Osteocyte (in vitro differentiated cells): ENCODE results near the gene PTGES. TPM values are rescaled to one million over a fixed set of nuclear protein-coding genes. Genes with fewer than 3 reads are reported as not detected.
A peak's percentile ranks its signal among the peaks of the same experiment; 100 is the strongest.
"Not testable (repeated sequence)": the region's sequence is repeated elsewhere in the genome, so short reads cannot be mapped to it uniquely, and the experiment has no call there.

Experiments used
- DNase-seq: peaks from one replicate; pipeline ENCODE4 v3.0.0; 2021; ENCODE audit warnings: mixed read lengths; ENCODE audit not compliant: unreplicated experiment; ENCODE audit errors: extremely low spot score
- H3K27ac Mint-ChIP-seq: one replicate; pipeline ENCODE4 v1.8.0; 2021; ENCODE audit warnings: mild to moderate bottlenecking, mixed read lengths; ENCODE audit not compliant: unreplicated experiment
- H3K27me3 Mint-ChIP-seq: one replicate; pipeline ENCODE4 v1.8.0; 2021; ENCODE audit warnings: mixed read lengths; ENCODE audit not compliant: unreplicated experiment
- H3K36me3 Mint-ChIP-seq: one replicate; pipeline ENCODE4 v1.8.0; 2021; ENCODE audit warnings: mixed read lengths; ENCODE audit not compliant: unreplicated experiment
- H3K4me1 Mint-ChIP-seq: one replicate; pipeline ENCODE4 v1.8.0; 2021; ENCODE audit warnings: mixed read lengths; ENCODE audit not compliant: unreplicated experiment
- H3K4me3 Mint-ChIP-seq: one replicate; pipeline ENCODE4 v1.8.0; 2021; ENCODE audit warnings: mild to moderate bottlenecking, moderate library complexity, mixed read lengths; ENCODE audit not compliant: unreplicated experiment
- H3K9me3 Mint-ChIP-seq: one replicate; pipeline ENCODE4 v1.8.0; 2021; ENCODE audit warnings: mixed read lengths; ENCODE audit not compliant: unreplicated experiment
- total RNA-seq: library from RNA; stranded (reverse); gene quantifications from 2 replicates; pipeline ENCODE4 v1.2.1, GENCODE V29; 2021
- TF ChIP-seq, protein P1 (sequence below): fragments of 200-600 bp; sonication (generic); IDR thresholded peaks from 2 replicates; pipeline ENCODE4 v1.5.0; 2021; ENCODE audit warnings: antibody characterized with exemption, mild to moderate bottlenecking, moderate library complexity

The PTGES gene
- total RNA-seq, 1 donor from 2014 or later: 0.83 TPM

DNA sequence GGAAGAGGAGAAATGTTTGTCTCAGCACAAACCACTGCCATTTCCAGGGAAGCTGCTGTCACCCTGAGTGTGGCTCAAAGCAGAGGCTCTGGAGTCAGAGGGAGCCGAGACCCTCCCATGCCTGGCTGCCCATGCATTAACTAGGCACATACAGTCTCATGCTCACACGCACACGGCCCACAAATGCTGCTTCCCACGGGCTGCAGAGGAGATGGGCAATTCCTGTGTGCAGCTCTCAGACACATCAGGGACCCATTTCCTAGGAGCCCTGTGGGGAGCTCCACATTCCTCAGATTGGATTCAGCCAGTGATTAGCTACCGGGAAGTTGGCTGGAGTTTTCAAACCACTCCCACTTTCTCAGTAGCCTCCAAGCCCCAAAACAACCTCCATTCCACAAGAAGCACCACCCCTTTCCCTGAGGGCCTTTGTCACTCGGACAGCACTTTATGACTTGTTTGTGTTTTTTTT, 9.1 kb upstream of the PTGES start:
- Mint-ChIP-seq H3K4me3 (no peak overlapping the region), H3K9me3 (no peaks in the 10 kb centered on the region), H3K27me3 (no peaks in the 10 kb centered on the region), H3K36me3 (no peaks in the 10 kb centered on the region), H3K27ac (peak overlapping the region; percentile 66), H3K4me1 (peaks cover 29% of the 10 kb centered on the region)
- DNase-seq: no peak
- TF ChIP-seq, protein P1, sequence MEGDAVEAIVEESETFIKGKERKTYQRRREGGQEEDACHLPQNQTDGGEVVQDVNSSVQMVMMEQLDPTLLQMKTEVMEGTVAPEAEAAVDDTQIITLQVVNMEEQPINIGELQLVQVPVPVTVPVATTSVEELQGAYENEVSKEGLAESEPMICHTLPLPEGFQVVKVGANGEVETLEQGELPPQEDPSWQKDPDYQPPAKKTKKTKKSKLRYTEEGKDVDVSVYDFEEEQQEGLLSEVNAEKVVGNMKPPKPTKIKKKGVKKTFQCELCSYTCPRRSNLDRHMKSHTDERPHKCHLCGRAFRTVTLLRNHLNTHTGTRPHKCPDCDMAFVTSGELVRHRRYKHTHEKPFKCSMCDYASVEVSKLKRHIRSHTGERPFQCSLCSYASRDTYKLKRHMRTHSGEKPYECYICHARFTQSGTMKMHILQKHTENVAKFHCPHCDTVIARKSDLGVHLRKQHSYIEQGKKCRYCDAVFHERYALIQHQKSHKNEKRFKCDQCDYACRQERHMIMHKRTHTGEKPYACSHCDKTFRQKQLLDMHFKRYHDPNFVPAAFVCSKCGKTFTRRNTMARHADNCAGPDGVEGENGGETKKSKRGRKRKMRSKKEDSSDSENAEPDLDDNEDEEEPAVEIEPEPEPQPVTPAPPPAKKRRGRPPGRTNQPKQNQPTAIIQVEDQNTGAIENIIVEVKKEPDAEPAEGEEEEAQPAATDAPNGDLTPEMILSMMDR: no peak

DNA sequence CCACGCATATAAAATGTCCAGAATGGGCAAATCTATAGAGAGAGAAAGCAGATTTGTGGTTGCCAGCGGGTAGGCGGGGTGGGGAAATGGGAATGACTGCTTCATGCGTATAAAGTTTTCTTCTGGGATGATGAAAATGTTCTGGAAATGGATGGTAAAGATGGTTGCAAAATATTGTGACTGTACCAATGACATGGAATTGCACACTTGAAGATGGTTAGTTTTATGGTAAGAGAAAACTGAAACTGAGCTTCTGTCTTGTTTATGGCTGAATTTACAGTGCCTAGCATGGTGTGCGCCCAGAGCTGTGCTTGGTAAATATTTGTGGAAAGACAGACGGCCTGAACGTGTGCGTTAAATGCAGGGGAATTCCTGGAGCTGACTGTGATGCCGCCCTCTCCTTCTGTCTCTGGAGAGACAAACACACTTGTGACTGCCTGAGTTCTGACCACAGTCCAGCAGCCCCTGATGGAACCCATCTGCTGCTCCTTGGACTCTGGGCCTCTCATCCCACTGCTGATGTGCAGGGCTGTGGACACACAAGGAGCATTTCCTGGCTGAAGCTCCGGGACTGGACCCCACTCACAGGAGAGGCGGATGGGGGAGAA, 8.6 kb upstream of the PTGES start:
- Mint-ChIP-seq H3K27me3 (no peaks in the 10 kb centered on the region), H3K4me3 (no peak overlapping the region)

DNA sequence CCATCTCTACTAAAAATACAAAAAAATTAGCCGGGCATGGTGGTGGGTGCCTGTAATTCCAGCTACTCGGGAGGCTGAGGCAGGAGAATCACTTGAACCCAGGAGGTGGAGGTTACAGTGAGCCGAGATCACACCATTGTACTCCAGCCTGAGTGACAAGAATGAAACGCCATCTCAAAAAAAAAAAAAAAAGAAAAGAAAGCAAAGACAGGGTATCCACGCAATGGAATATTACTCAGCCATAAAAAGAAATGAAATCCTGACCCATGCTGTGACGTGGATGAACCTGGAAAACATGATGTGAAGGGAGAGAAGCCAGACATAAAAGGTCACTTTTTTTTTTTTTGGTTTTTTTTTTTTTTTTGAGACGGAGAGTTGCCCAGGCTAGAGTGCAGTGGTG, 7.9 kb upstream of the PTGES start:
- H3K4me3 Mint-ChIP-seq, H3K9me3 Mint-ChIP-seq, DNase-seq, H3K36me3 Mint-ChIP-seq, H3K27ac Mint-ChIP-seq, H3K27me3 Mint-ChIP-seq: not testable (repeated sequence)
- peaks cover 29% of the 10 kb centered on the region for H3K4me1 Mint-ChIP-seq

More for the DNA sequence above, 8.6 kb upstream of the PTGES start:
- Mint-ChIP-seq H3K9me3 (no peaks in the 10 kb centered on the region), H3K36me3 (no peaks in the 10 kb centered on the region), H3K4me1 (peaks cover 29% of the 10 kb centered on the region), H3K27ac (peak overlapping the region; percentile 66)
- TF ChIP-seq, protein P1: no peak
- DNase-seq: no peak

DNA sequence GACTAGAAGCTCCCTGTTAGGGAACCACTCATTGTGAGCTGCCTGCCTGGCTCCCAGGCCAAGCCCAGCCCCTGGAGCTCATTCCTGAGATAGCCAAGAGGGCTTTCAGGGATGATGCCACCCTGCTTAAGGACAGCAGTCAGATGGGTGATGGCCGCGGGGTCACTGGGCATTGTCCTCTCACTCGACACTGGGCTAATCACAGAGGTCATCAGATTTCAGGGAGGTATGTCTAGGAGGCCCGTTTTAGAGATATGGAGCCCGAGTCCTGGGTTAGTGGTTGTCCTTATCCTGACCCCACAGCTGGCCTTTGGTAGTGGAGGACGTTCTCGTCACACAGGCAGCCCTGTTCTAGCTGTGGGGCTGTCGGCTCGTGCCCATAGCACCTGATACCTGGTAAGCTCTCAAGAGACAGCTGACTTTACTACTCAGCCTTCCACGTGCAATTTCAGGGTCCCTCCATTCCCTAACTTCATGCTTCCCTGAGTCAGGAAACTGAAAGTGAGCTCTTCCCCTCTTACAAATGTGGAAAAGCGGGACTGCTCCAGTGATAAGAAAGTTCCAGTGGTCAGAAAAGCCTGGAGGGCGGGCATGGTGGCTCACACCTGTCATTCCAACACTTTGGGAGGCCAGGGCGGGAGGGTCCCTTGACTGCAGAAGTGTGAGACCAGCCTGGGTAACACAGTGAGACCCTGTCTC, 7.1 kb upstream of the PTGES start:
- H3K4me3 Mint-ChIP-seq: no peak overlapping the region
- no peak for DNase-seq
- H3K9me3 Mint-ChIP-seq: no peaks in the 10 kb centered on the region
- H3K36me3 Mint-ChIP-seq: no peaks in the 10 kb centered on the region
- H3K27ac Mint-ChIP-seq: no peak overlapping the region
- no peaks in the 10 kb centered on the region for H3K27me3 Mint-ChIP-seq
- H3K4me1 Mint-ChIP-seq: peaks cover 29% of the 10 kb centered on the region
- TF ChIP-seq, protein P1: no peak

DNA sequence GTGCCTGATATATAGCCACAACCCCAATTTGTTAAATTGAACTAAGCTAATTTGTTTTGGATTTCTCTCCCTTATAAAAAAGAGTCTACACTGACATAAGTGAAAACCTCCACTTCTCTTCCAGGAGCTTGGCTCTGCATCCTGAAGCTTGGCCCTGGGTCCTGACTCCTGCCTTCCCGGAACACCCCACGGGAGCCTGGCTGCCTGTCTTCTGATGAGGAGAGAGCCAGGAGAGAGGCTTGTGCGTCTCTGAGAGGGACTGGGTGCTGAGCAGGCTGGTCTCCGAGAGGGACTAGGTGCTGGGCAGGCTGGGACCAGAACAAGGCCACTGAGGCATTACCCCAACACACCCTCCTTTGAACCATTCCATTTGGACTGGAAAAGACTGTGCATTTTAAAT, 6.5 kb upstream of the PTGES start:
- TF ChIP-seq, protein P1: no peak
- DNase-seq: no peak
- Mint-ChIP-seq H3K4me1 (peaks cover 29% of the 10 kb centered on the region), H3K27me3 (no peaks in the 10 kb centered on the region), H3K4me3 (no peak overlapping the region), H3K36me3 (no peaks in the 10 kb centered on the region), H3K9me3 (no peaks in the 10 kb centered on the region), H3K27ac (no peak overlapping the region)
